DMS153 treated with DMSO at 0.1 percent for 48 hours (cell line): ENCODE measurements around the gene HSPBAP1.
"Not testable (repeated sequence)": the region's sequence is repeated elsewhere in the genome, so short reads cannot be mapped to it uniquely, and the experiment has no call there.

ENCODE experiments used
- DNase-seq: peaks from one replicate; lab custom pipeline; 2025; ENCODE audit not compliant: unreplicated experiment; lab: John Stamatoyannopoulos, UW

HSPBAP1 gene

DNA sequence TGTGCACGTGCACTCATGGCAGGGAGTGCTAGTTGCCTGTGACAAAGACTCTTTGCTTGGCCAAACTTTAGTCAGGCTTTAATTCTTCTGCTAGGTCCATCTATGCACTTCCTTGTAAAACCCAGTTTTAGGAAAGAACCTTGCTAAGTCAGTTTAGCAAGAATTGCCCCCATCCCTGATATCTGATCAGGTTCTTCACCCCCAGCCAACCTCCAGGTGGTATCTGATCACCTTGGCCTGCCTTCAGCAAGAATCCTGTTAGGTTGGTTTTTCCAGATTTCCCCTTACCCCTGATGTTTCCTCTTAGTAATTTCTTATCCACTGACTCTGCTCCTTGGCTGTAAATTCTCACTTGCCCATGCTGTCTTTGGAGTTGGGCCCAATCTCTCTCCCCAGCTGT, 8.4 kb downstream of the HSPBAP1 start:
- DNase-seq: no peak

DNA sequence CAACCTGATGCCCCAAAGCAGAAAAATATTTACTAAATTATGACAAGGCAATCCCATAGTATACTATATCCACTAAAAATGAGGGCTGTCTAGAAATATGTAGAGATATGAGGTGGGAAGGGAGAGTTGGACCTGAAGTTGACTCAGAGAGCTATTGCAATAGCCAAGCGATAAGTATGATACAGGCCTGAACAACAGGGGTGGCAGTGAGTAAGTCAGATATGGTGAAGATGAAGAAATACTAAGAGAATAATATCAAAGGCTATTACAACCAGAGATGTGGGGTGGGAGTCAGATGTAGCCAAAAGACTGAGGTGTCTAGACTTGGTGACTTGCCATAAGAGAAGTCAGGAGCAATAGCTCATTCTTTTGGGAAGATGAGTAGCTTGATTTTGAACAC, 9.2 kb downstream of the HSPBAP1 start:
- no peak for DNase-seq

GRCh38 chr3:122782804-122783203, 10.8 kb downstream of the HSPBAP1 start:
- DNase-seq: no peak

GRCh38 chr3:122777563-122777962, 16.1 kb downstream of the HSPBAP1 start:
- no peak for DNase-seq

- no peak for DNase-seq
Measured at GRCh38 chr3:122776675-122777468, 16.8 kb downstream of the HSPBAP1 start.

- no peak for DNase-seq
Measured at GRCh38 chr3:122774564-122774963, 19.1 kb downstream of the HSPBAP1 start.

DNA sequence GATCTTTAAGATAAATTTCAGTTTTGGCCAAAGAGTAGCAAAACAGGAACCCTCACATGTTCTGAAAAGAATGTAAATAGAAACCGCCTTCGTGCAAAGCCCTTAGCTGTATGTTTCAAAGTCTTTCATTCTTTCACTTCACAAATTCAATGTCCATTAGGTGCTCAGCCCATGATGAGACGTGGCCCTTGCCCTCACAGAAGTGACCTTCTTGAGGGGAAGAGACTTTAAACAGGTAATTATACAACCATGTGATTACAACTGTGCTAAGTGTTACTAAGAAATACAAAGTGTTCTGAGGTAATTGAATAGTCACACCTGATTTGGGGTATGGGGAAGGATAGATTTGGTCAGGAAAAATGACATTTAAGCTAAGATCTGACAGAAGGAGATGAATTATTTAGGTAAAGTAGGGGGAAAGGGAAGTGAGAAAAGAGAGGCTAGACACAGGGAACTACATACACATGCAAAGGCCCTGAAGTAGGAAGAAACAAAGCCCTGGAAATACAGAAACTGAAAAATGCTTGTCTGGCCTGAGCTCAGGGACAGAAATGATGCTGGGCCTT, 19.6 kb downstream of the HSPBAP1 start:
- DNase-seq: no peak

- no peak for DNase-seq
Measured at GRCh38 chr3:122772827-122773226, 20.8 kb downstream of the HSPBAP1 start.

DNA sequence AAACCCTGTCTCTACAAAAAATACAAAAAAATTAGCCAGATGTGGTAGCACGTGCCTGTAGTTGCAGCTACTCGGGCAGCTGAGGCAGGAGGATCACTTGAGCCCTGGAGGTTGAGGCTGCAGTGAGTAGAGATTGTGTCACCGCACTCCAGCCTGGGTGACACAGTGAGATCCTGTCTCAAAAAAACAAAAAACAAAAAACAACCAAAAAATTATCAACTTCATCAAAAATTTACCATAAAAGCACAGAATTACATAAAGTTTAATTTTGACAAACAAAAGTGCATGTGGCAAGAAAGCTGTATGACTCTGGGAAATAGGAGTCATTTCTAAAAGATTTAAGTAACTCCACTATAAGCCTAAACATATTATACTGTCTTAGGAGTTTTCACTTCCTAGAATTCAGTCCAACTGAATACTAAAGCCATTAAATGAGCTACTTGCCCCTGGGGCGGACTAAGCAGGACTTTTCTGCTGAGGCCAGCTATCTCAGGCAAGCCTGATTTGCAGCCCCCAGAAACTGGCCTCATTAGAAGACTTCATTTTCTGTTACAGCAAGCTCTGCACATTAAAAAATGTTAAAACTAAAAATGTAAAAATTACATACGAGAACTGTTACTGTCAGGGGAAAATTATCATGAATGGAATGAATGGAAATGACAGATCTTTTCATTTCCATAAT, 23.0 kb downstream of the HSPBAP1 start:
- no peak for DNase-seq

- no peak for DNase-seq
Measured at GRCh38 chr3:122767540-122768372, 25.9 kb downstream of the HSPBAP1 start.

DNA sequence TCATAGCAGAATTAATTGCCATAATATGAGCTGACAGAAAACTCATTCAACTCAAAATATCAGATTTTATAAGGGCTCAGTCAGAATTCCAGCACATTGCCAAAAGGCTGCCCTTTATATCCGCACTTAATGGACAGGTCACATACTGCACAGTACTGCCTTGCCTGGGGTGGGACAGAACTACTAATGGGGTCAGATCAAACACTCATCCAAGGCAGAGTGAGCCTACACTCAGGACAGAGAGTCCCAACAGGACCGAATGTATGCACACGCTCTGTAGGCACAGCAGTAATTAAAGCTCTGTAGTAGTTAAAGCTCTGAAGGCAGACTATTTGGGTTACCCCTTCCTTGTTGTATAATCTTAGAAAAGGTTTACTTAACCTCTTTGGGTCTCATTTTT, 27.2 kb downstream of the HSPBAP1 start:
- no peak for DNase-seq

GRCh38 chr3:122760453-122761271, 33.0 kb downstream of the HSPBAP1 start:
- no peak for DNase-seq

GRCh38 chr3:122758877-122759560, 34.6 kb downstream of the HSPBAP1 start:
- no peak for DNase-seq

- no peak for DNase-seq
Measured at GRCh38 chr3:122755491-122755890, 38.1 kb downstream of the HSPBAP1 start.

- no peak for DNase-seq
Measured at GRCh38 chr3:122754929-122755328, 38.7 kb downstream of the HSPBAP1 start.

DNA sequence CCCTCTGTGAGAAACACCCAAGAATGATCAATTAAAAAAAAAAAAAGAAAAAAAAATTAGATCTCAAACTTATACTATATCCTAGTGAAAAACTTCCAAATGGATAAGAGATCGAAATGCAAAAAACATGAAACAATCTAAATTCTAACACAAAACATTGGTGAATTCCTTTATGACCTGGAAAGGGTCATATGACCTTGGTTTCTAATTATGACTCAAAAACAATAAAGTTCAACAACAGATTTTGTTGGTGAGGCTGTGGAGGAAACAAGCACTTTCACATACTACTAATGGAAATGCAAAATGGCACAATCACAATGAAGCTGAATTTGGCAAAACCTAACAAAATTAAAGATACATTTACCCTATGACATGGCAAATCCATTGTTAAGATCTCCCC, 45.3 kb downstream of the HSPBAP1 start:
- no peak for DNase-seq

- not testable (repeated sequence) for DNase-seq
Measured at GRCh38 chr3:122747295-122747694, 46.3 kb downstream of the HSPBAP1 start.

DNA sequence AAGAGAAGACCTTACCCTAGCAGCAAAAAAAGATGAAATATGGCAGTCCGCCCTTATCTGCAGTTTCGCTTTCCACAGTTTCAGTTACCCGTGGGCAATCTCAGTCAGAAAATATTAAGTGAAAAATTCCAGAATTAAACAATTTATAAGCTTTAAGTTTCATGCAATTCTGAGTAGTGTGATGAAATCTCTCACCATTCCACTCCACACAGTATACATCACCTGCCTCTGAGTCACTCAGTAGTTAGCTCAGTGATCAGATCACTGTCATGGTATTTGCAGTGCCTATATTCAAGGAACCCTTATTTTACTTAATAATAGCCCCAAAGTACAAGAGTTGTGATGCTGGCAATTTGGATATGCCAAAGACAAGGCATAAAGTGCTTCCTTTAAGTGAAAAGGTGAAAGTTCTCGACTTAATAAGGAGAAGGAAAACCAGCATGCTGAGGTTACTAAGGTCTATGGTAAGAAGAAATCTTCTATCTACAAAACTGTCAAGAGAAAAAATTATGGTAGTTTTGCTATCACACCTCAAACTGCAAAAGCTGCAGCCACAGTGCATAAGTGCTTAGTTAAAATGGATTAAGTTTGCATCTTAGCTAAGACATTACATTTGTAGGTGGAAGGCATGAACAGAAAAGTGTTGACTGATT, 48.1 kb downstream of the HSPBAP1 start:
- DNase-seq: no peak

- DNase-seq: no peak
Measured at GRCh38 chr3:122743581-122744120, 50.0 kb downstream of the HSPBAP1 start.
